PC-9 (cell line): Measurements from ENCODE around the gene BCAS3. TPM values are rescaled to one million over a fixed set of nuclear protein-coding genes. Genes with fewer than 3 reads are reported as not detected.

Source experiments
- BruUV-seq: library from RNA; stranded (reverse); fragments of 400-500 nt; replicated peaks from 2 replicates; lab custom pipeline; 2021; lab: Mats Ljungman, UMichigan
- CTCF ChIA-PET: fragments of 300-600 bp; sonication (Branson Sonifier 250); formaldehyde crosslinking; loops from one replicate; lab custom pipeline; 2022; ENCODE audit warnings: antibody characterized with exemption; lab: Charles Lee
- POLR2A ChIA-PET: fragments of 300-600 bp; sonication (Branson Sonifier 250); formaldehyde crosslinking; loops from one replicate; lab custom pipeline; 2022; ENCODE audit warnings: antibody characterized with exemption; ENCODE audit not compliant: unreplicated experiment; lab: Charles Lee
- DNase-seq, 2 experiments: peaks; one replicate each; pipeline versions ENCODE4 v3.0.0 to v3.0.0-alpha.2; 2015 to 2022; ENCODE audit warnings: mixed read lengths in 1 of 2
- H2AFZ ChIP-seq: fragments of 200-600 bp; sonication (generic); 2 replicates; pipeline ENCODE4 v1.8.1; 2017; ENCODE audit warnings: antibody characterized with exemption
- H3F3A ChIP-seq: fragments of 200-600 bp; sonication (generic); 2 replicates; pipeline ENCODE4 v1.8.1; 2017; ENCODE audit warnings: antibody characterized with exemption, mild to moderate bottlenecking, low read depth; ENCODE audit not compliant: insufficient read depth
- H3K27ac ChIP-seq: fragments of 200-600 bp; sonication (generic); 2 replicates; pipeline ENCODE4 v1.6.1; 2016; ENCODE audit warnings: mixed run types
- H3K27me3 ChIP-seq: fragments of 200-600 bp; sonication (generic); 2 replicates; pipeline ENCODE4 v1.6.1; 2016; ENCODE audit warnings: low read depth, mixed run types; ENCODE audit not compliant: insufficient read depth
- H3K36me3 ChIP-seq: fragments of 200-600 bp; sonication (generic); 2 replicates; pipeline ENCODE4 v1.6.1; 2016; ENCODE audit warnings: low read depth, mixed run types
- H3K4me1 ChIP-seq: fragments of 200-600 bp; sonication (generic); replicated peaks from 2 replicates; pipeline ENCODE4 v1.6.1; 2016; ENCODE audit warnings: mixed run types; ENCODE audit not compliant: insufficient read depth
- H3K4me2 ChIP-seq: fragments of 200-600 bp; sonication (generic); 2 replicates; pipeline ENCODE4 v1.6.1; 2017; ENCODE audit warnings: mixed run types
- H3K4me3 ChIP-seq: fragments of 200-600 bp; sonication (generic); 2 replicates; pipeline ENCODE4 v1.6.1; 2016; ENCODE audit warnings: mixed run types
- H3K79me2 ChIP-seq: fragments of 200-600 bp; sonication (generic); 2 replicates; pipeline ENCODE4 v1.6.1; 2017; ENCODE audit warnings: low read depth, mixed run types
- H3K9me2 ChIP-seq: fragments of 200-600 bp; sonication (generic); 2 replicates; pipeline ENCODE4 v1.8.1; 2017; ENCODE audit warnings: mild to moderate bottlenecking; ENCODE audit not compliant: insufficient read depth
- H3K9me3 ChIP-seq: fragments of 200-600 bp; sonication (generic); 2 replicates; pipeline ENCODE4 v1.8.1; 2016; ENCODE audit warnings: low read depth; ENCODE audit not compliant: insufficient read depth
- H4K20me1 ChIP-seq: fragments of 200-600 bp; sonication (generic); 2 replicates; pipeline ENCODE4 v1.8.1; 2017; ENCODE audit not compliant: insufficient read depth
- CTCF ChIP-seq: fragments of 200-600 bp; sonication (generic); conservative IDR thresholded peaks from 2 replicates; pipeline ENCODE4 v1.6.1; 2017; ENCODE audit warnings: mixed run types, antibody characterized with exemption, mild to moderate bottlenecking, moderate library complexity
- EZH2 ChIP-seq: fragments of 200-600 bp; sonication (generic); IDR thresholded peaks from 2 replicates; pipeline ENCODE4 v1.8.0; 2017; ENCODE audit warnings: antibody characterized with exemption, low read depth
- intact Hi-C: fragments of 100-400 bp; cut with micrococcal nuclease; formaldehyde crosslinking; loops from one replicate; pipeline ENCODE4 v1.10.0; 2022; ENCODE audit not compliant: unreplicated experiment
- total RNA-seq: library from RNA; stranded (reverse); gene quantifications from 2 replicates; pipeline ENCODE4 v1.2.3, GENCODE V29; 2021

The BCAS3 gene
- total RNA-seq, 1 experiment from 2014 or later = 26.0 TPM

DNA sequence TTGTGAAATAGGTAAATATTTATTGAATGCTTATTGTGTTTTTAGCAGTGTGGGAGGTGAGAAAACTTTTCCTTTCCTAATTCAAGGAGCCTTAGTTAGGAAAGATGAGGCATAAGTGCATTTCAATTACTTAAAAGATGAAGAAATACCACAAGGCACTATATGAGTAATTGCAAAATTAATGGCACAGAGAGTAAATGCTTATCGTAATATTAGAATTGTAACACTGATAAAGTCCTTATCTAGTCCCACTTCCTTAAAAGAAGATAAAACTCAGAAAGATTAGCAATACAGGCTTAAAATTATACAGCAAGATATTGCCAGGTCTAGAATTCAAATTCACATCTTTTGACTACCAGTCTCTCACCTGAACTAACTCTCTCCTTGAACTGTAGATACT, 489.4 kb downstream of the BCAS3 start:
- Histone ChIP-seq H3K4me2 (no peak overlapping the region), H3K9me3 (no peaks in the 10 kb centered on the region), H3K27ac (no peak overlapping the region), H3K9me2 (no peaks in the 10 kb centered on the region), H4K20me1 (no peaks in the 10 kb centered on the region), H3K4me3 (no peak overlapping the region), H3F3A (no peaks in the 10 kb centered on the region), H3K36me3 (no peaks in the 10 kb centered on the region), H3K27me3 (no peaks in the 10 kb centered on the region), H3K4me1 (peaks cover 7% of the 10 kb centered on the region; the same call in 1 of the 2 replicates), H2AFZ (no peak overlapping the region), H3K79me2 (no peaks in the 10 kb centered on the region)
- no TSS peak for BruUV-seq
- POLR2A ChIA-PET = no interaction called here
- CTCF ChIA-PET = no interaction called here
- TF ChIP-seq EZH2 (no peak), CTCF (no peak)
- DNase-seq = no peak
- intact Hi-C loops = no loop called here

GRCh38 chr17:61168506-61168905, 490.9 kb downstream of the BCAS3 start:
- Histone ChIP-seq H3K4me3 (no peak overlapping the region), H4K20me1 (no peaks in the 10 kb centered on the region), H3K27ac (no peak overlapping the region), H3K36me3 (no peaks in the 10 kb centered on the region), H3K9me3 (no peaks in the 10 kb centered on the region), H3K27me3 (no peaks in the 10 kb centered on the region), H2AFZ (no peak overlapping the region), H3F3A (no peaks in the 10 kb centered on the region), H3K4me2 (no peak overlapping the region), H3K9me2 (no peaks in the 10 kb centered on the region), H3K4me1 (peaks cover 7% of the 10 kb centered on the region; the same call in 1 of the 2 replicates), H3K79me2 (no peaks in the 10 kb centered on the region)
- TF ChIP-seq EZH2 (no peak), CTCF (no peak)
- DNase-seq = peak in 1 of 2 experiments; percentile 37
- ChIA-PET POLR2A (no interaction called here), CTCF (no interaction called here)
- intact Hi-C loops = no loop called here
- no TSS peak for BruUV-seq

DNA sequence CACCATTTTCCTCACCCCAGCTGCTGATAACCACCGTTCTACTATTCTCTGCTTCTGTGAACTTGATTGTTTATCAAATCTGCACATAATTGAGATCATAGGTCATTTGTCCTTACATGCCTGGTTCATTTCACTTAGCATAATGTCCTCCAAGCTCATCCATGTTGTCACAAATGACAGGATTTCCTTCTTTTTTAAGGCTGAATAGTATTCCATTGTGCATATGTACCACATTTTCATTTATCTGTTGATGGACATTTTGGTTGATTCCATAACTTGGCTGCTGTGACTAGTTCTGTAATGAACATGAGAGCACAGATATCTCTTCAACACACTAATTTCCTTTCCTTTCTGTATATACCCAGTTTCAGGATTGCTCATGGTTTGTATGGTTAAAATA, 496.7 kb downstream of the BCAS3 start:
- H3K27ac ChIP-seq = no peak overlapping the region

More for the DNA sequence above, 496.7 kb downstream of the BCAS3 start:
- Histone ChIP-seq H3K4me2 (no peak overlapping the region), H4K20me1 (no peaks in the 10 kb centered on the region), H2AFZ (no peak overlapping the region), H3K79me2 (no peaks in the 10 kb centered on the region), H3K27me3 (no peaks in the 10 kb centered on the region), H3K36me3 (no peaks in the 10 kb centered on the region), H3K9me2 (no peaks in the 10 kb centered on the region), H3K4me3 (no peak overlapping the region), H3F3A (no peaks in the 10 kb centered on the region), H3K4me1 (no peaks in the 10 kb centered on the region), H3K9me3 (no peaks in the 10 kb centered on the region)
- no TSS peak for BruUV-seq
- no peak for DNase-seq
- intact Hi-C loops = no loop called here
- TF ChIP-seq CTCF (no peak), EZH2 (no peak)
- ChIA-PET POLR2A (no interaction called here), CTCF (no interaction called here)
